ENCODE data around the gene MSI1.
"Not testable (repeated sequence)": the region's sequence is repeated elsewhere in the genome, so short reads cannot be mapped to it uniquely, and the experiment has no call there.

MSI1 gene

GRCh38 chr12:120353556-120354317 lies 15.2 kb downstream of the MSI1 start:
- no peak for DNase-seq

- DNase-seq: no peak
Measured at GRCh38 chr12:120353136-120353535, 15.8 kb downstream of the MSI1 start.

GRCh38 chr12:120352117-120352516 lies 16.8 kb downstream of the MSI1 start:
- no peak for DNase-seq

- no peak for DNase-seq
Measured at GRCh38 chr12:120350576-120351350, 18.2 kb downstream of the MSI1 start.

- no peak for DNase-seq
Measured at GRCh38 chr12:120347766-120348165, 21.2 kb downstream of the MSI1 start.

GRCh38 chr12:120346681-120347080 lies 22.3 kb downstream of the MSI1 start:
- no peak for DNase-seq

GRCh38 chr12:120346031-120346430 lies 22.9 kb downstream of the MSI1 start:
- no peak for DNase-seq

- DNase-seq: no peak
Measured at GRCh38 chr12:120343692-120344091, 25.3 kb downstream of the MSI1 start.

GRCh38 chr12:120343039-120343537 lies 25.9 kb downstream of the MSI1 start:
- no peak for DNase-seq

- no peak for DNase-seq
Measured at GRCh38 chr12:120342175-120343038, 26.6 kb downstream of the MSI1 start.

- DNase-seq: no peak
Measured at GRCh38 chr12:120339256-120339655, 29.7 kb downstream of the MSI1 start.

- no peak for DNase-seq
Measured at GRCh38 chr12:120337730-120338129, 31.2 kb downstream of the MSI1 start.

- DNase-seq: not testable (repeated sequence)
Measured at GRCh38 chr12:120336392-120336791, 32.6 kb downstream of the MSI1 start.

- not testable (repeated sequence) for DNase-seq
Measured at GRCh38 chr12:120335447-120335846, 33.5 kb downstream of the MSI1 start.

- no peak for DNase-seq
Measured at GRCh38 chr12:120332523-120332922, 36.4 kb downstream of the MSI1 start.

- no peak for DNase-seq
Measured at GRCh38 chr12:120332041-120332440, 36.9 kb downstream of the MSI1 start.

- DNase-seq: no peak
Measured at GRCh38 chr12:120331390-120331789, 37.6 kb downstream of the MSI1 start.

GRCh38 chr12:120328228-120328627 lies 40.7 kb downstream of the MSI1 start:
- DNase-seq: no peak

GRCh38 chr12:120327593-120327992 lies 41.4 kb downstream of the MSI1 start, which contains the start of gene PLA2G1B:
Gene PLA2G1B, minus strand, starts transcription at chr12:120327779. Its CDS starts 26 bp downstream, at chr12:120327753.
- DNase-seq: no peak

- DNase-seq: no peak
Measured at GRCh38 chr12:120324841-120325417, 44.0 kb downstream of the MSI1 start.

GRCh38 chr12:120323772-120324171 lies 45.2 kb downstream of the MSI1 start:
- no peak for DNase-seq

Data from T-helper 9 cell (primary cell).